Spinal cord (tissue), 10 donors: Measurements from ENCODE around the gene ENTHD1. TPM values are rescaled to one million over a fixed set of nuclear protein-coding genes. Genes with fewer than 3 reads are reported as not detected.
A peak's percentile ranks its signal among the peaks of the same experiment; 100 is the strongest.
"Not testable (repeated sequence)": the region's sequence is repeated elsewhere in the genome, so short reads cannot be mapped to it uniquely, and the experiment has no call there.

Source experiments
- DNase-seq, 6 donors: peaks; one replicate each; pipeline versions ENCODE4 v3.0.0 to v3.0.0-alpha.2; 2013 to 2015; ENCODE audit warnings: low spot score in 6 of 6, low read depth in 4 of 6
- H3K27ac ChIP-seq: one replicate; pipeline ENCODE4 v1.5.1; 2013; ENCODE audit warnings: low read depth, low read length, control low read depth
- H3K27me3 ChIP-seq: one replicate; pipeline ENCODE4 v1.6.1; 2013; ENCODE audit warnings: low read length; ENCODE audit not compliant: control insufficient read depth, insufficient read depth
- H3K36me3 ChIP-seq: one replicate; pipeline ENCODE4 v1.6.1; 2013; ENCODE audit warnings: low read length; ENCODE audit not compliant: control insufficient read depth, insufficient read depth
- H3K4me1 ChIP-seq: one replicate; pipeline ENCODE4 v1.6.1; 2013; ENCODE audit warnings: low read length; ENCODE audit not compliant: control insufficient read depth, insufficient read depth
- H3K4me3 ChIP-seq: one replicate; pipeline ENCODE4 v1.5.1; 2013; ENCODE audit warnings: low read depth, low read length, control low read depth
- H3K9me3 ChIP-seq: one replicate; pipeline ENCODE4 v1.6.1; 2013; ENCODE audit warnings: low read length; ENCODE audit not compliant: control insufficient read depth, insufficient read depth
- WGBS: methylation state at CpG from one replicate; pipeline ENCODE4 v1.1.5; 2013; ENCODE audit warnings: missing lambda C conversion rate; ENCODE audit not compliant: insufficient coverage; 5-methylcytosine and 5-hydroxymethylcytosine counted together
- polyA plus RNA-seq, 2 donors: library from polyadenylated mRNA; unstranded; fragments of 120-200 nt; gene quantifications; one replicate each; pipeline ENCODE4 v1.2.1, GENCODE V29; 2013; ENCODE audit not compliant: insufficient read length in 2 of 2
- total RNA-seq, 2 donors: library from RNA; depleted of rRNA in 1 of 2; stranded (reverse); fragments of 120-200 nt in 1 of 2; fragments of >200 nt in 1 of 2; gene quantifications; one replicate each; pipeline versions ENCODE4 v1.2.3 to v1.2.4, GENCODE V29; 2013 to 2014
- donor health status: healthy.

Gene ENTHD1
- total and polyA plus RNA-seq, 4 donors, result 0.10 TPM; not detected in 3

DNA sequence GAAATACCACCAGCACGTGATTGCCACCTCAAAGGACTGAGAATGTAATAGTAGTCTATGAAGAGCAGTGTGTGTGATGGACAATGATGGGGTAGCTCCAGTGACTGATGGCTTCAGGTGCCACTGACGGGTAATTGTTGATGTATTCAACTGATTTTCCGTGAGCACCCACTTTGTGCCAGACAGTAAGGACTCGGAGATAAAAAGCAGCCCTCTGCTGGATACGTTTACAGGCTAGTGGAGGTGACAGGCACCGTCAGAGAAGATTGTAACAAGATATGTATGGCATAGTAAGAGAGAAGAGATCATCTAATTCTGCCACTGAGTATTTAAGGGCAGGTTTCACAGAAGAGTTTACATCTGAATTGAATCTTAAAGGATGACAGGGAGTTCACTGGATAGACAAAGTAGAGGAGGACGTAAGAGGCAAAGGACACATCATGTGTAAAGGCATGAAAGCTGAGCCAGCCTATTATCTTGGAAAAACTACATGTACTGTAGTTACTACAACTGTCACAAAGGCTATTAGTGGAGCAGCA, 1.1 kb upstream of the ENTHD1 start:
- no peak overlapping the region for H3K27ac ChIP-seq
- WGBS, result 56% methylated on average over 6 of the region's 7 CpGs
- H3K36me3 ChIP-seq, result no peaks in the 10 kb centered on the region
- no peaks in the 10 kb centered on the region for H3K4me1 ChIP-seq
- no peaks in the 10 kb centered on the region for H3K9me3 ChIP-seq
- no peak overlapping the region for H3K4me3 ChIP-seq
- DNase-seq, result peak in 1 of 6 donors; percentile 10
- H3K27me3 ChIP-seq, result peaks cover 2% of the 10 kb centered on the region

DNA sequence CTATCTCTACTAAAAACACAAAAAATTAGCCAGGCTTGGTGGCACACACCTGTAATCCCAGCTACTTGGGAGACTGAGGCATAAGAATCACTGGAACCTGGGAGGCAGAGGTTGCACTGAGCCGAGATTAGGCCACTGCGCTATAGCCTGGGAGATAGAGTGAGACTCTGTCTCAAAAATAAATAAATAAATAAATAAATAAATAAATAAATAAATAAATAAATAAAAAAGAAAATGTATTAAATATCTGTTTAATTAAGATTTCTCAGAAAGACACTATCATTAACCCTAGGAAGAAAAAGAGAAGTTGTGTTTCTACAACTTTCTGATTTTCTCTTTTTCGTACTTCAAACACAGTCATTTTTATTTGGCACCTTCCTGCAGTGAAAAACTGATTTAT, 3.6 kb downstream of the ENTHD1 start:
- H3K27me3 ChIP-seq, DNase-seq, H3K9me3 ChIP-seq, H3K27ac ChIP-seq, H3K4me1 ChIP-seq, H3K36me3 ChIP-seq, H3K4me3 ChIP-seq: not testable (repeated sequence)
- no CpG with 5 or more reads among the region's 3 CpGs for WGBS

DNA sequence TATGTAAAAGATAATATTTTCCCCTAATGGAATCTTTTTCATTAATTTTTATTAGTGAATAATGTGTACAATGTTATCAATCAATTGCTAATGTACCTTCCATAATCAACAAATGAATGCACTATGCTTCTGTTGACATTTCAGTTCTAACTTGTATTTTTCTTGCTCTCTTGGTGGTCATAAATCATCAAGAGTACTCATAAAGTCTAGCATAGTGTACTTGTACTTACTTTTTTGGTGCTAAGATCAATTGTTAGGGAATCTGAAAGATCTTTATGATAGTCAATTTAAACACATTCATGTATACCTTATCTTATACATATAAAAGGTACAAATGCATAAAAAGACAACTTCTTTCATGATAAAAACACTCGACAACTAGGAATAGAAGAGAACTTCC, 10.5 kb downstream of the ENTHD1 start:
- H3K4me3 ChIP-seq, result no peak overlapping the region
- no peaks in the 10 kb centered on the region for H3K27me3 ChIP-seq
- no peaks in the 10 kb centered on the region for H3K4me1 ChIP-seq
- DNase-seq, result no peak
- H3K36me3 ChIP-seq, result no peaks in the 10 kb centered on the region
- no peak overlapping the region for H3K27ac ChIP-seq
- no peaks in the 10 kb centered on the region for H3K9me3 ChIP-seq
- 100% methylated on average over 1 of the region's 1 CpG for WGBS

DNA sequence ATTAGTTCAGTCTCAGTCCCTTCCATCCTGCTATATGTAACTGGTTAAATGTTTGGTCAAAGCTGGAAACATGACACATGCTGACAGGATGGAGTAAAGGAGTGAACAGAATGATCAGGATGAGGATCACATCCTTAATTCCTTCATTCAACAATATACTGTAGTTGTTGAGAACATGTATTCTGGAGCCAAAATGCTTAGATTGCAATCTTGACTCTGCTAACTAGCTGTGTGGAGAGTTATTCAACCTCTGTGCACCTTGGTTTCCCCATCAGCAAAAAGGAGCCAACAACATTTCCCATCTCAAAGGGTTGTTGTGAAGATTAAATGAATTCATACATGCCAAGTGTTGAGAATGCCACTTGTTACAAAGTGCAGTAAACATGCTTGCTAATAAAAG, 12.8 kb downstream of the ENTHD1 start:
- H3K27me3 ChIP-seq, result no peaks in the 10 kb centered on the region
- H3K4me1 ChIP-seq, result no peaks in the 10 kb centered on the region
- H3K27ac ChIP-seq, result no peak overlapping the region
- no peak overlapping the region for H3K4me3 ChIP-seq
- no peak for DNase-seq
- no peaks in the 10 kb centered on the region for H3K9me3 ChIP-seq
- H3K36me3 ChIP-seq, result no peaks in the 10 kb centered on the region

DNA sequence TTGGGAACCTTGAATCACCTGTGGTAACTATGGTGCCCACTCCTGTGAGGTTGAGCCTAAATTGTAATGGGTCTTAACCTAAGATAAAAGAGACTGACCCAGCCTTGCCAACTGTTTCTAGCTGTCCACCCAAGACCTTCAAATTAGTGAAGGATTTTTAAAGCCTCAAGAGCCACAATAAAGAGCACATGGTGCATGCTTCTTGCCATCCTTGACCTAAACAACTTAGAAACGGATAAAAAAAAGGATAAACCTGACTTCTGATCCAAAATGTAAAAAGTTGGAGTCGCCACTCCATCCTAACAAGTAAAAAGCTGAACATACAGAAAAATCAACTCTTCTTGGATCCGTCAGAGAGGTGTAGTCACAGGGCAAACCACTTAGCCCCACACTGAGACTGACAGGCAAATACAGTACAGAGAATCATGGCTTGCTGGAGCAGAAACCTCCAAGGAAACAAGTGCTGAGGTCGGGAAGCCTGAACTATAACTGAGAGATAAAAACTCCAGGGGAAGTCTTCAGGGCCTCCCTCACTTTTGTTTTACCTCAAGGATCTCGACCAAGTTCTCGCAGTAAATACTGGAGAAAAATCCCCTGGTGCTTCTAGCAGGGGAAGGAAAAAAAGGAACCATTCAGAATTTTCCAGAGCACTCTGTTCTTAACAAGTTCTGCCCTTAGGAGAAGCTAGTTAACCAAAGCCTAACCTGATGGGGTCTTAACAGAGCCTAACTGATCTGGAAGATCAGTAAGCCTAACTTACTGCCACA, 16.3 kb downstream of the ENTHD1 start:
- Histone ChIP-seq H3K27ac (no peak overlapping the region), H3K9me3 (no peaks in the 10 kb centered on the region), H3K4me3 (no peak overlapping the region), H3K4me1 (no peaks in the 10 kb centered on the region), H3K27me3 (no peaks in the 10 kb centered on the region), H3K36me3 (no peaks in the 10 kb centered on the region)
- no peak for DNase-seq
- WGBS, result 62% methylated on average over 5 of the region's 6 CpGs

DNA sequence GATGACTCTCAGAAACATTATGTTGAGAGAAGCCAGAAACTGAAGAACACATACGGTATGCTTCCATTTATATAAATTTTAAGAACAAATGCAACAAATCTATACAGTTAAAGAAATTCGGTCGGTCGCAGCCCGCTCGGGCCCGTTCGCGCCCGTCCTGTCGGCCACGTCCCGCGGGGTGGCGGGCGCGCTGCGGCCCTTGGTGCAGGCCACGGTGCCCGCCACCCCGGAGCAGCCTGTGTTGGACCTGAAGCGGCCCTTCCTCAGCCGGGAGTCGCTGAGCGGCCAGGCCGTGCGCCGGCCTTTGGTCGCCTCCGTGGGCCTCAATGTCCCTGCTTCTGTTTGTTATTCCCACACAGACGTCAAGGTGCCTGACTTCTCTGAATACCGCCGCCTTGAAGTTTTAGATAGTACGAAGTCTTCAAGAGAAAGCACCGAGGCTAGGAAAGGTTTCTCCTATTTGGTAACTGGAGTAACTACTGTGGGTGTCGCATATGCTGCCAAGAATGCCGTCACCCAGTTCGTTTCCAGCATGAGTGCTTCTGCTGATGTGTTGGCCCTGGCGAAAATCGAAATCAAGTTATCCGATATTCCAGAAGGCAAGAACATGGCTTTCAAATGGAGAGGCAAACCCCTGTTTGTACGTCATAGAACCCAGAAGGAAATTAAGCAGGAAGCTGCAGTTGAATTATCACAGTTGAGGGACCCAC, 18.2 kb downstream of the ENTHD1 start:
- not testable (repeated sequence) for H3K4me3 ChIP-seq, H3K27me3 ChIP-seq, H3K27ac ChIP-seq, H3K4me1 ChIP-seq, DNase-seq, H3K36me3 ChIP-seq, H3K9me3 ChIP-seq
- 86% methylated on average over 12 of the region's 42 CpGs for WGBS

DNA sequence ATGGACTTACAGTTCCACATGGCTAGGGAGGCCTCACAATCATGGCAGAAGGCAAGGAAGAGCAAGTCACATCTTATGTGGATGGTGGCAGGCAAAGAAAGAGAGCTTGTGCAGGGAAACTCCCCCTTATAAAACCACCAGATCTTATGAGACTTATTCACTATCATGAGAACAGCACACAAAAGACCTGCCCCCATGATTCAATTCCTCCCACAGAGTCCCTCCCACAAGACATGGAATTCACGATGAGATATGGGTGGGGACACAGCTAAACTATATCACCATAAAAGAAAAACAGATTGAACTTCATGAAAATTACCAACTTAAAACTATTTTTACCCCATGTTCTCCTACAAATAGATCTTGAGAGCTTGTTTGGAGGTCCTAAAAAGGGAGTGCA, 19.6 kb downstream of the ENTHD1 start:
- DNase-seq, result no peak
- no peak overlapping the region for H3K27ac ChIP-seq
- no peaks in the 10 kb centered on the region for H3K27me3 ChIP-seq
- H3K9me3 ChIP-seq, result no peaks in the 10 kb centered on the region
- H3K36me3 ChIP-seq, result no peaks in the 10 kb centered on the region
- no peak overlapping the region for H3K4me3 ChIP-seq
- no CpG with 5 or more reads among the region's 1 CpG for WGBS
- H3K4me1 ChIP-seq, result no peaks in the 10 kb centered on the region

DNA sequence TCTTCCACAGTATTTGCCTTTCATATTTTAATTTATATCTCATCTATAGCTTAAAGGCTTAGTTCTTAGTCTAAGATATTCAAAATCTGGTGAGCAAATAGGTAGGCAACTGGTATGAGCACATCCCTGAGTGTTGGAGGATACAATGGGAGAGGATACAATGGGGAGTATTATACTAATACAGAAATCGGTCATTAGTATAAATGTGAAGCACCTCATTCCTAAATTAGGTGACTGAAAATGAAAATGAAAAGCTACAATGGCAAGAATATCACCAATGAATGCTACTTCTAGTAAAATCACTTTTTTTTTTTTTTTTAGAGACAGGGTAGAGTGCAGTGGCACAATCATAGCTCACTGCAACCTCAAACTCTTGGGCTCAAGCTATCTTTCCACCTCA, 21.0 kb downstream of the ENTHD1 start:
- no peaks in the 10 kb centered on the region for H3K9me3 ChIP-seq
- WGBS, result no CpG with 5 or more reads among the region's 1 CpG
- no peak overlapping the region for H3K4me3 ChIP-seq
- H3K4me1 ChIP-seq, result no peaks in the 10 kb centered on the region
- H3K27ac ChIP-seq, result no peak overlapping the region
- no peak for DNase-seq
- no peaks in the 10 kb centered on the region for H3K36me3 ChIP-seq
- no peaks in the 10 kb centered on the region for H3K27me3 ChIP-seq

DNA sequence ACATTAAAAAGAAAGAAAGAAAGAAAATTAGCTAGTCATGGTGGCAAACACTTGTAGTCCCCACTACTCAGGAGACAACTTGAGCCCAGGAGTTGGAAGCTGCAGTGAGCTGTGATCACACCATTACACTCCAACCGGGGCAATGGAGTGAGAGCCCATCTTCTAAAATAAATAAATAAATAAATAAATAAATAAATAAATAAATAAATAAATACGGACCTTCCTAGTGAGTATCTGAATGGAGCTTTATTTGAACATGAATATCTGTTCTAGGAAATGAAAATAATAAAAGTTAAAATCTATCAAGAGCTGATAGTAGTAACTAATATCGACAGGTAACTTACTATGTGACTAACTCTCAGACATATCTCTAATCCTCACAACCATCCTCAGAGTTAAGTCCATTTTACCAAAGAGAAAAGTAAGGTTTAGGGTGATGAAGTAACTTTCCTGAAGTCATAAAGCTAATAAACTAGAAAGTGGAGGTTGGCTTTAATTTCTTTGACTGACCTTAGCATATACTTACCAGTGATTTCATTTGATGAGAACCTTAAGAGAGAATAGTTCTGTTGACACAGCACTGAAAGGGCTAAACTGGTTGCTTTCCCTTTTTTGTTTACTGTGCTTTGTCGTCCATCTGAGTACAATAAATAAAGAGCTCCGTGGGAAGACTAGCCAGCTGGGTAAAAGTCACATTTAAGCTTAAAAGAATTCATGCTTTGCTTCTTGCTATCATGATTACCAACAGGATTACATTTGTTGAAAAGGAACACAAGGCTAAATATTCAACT, 22.4 kb downstream of the ENTHD1 start:
- Histone ChIP-seq H3K4me1 (no peaks in the 10 kb centered on the region), H3K4me3 (no peak overlapping the region), H3K36me3 (no peaks in the 10 kb centered on the region), H3K27me3 (no peaks in the 10 kb centered on the region), H3K27ac (no peak overlapping the region), H3K9me3 (no peaks in the 10 kb centered on the region)
- WGBS, result no CpG with 5 or more reads among the region's 5 CpGs
- peak in 2 of 6 donors; percentile 5 to 6 for DNase-seq
